ENCODE results near the gene SLC9A9.

GRCh38 chr3:143437405-143437804 is 410.9 kb downstream of the SLC9A9 start:
- no peak for TF ChIP-seq CTCF (IDR thresholded peaks at IDR 0.05; ENCODE audit: low read depth, low read length)
- TF ChIP-seq MAX (IDR thresholded peaks at IDR 0.05; ENCODE audit: low read depth, low read length), result no peak
- TF ChIP-seq POLR2A (IDR thresholded peaks at IDR 0.05; ENCODE audit: extremely low read depth, insufficient read length), result no peak

All from NB4 (cell line).